Breast epithelium (tissue), 4 donors: ENCODE results near the gene GGN. TPM values are rescaled to one million over a fixed set of nuclear protein-coding genes. Genes with fewer than 3 reads are reported as not detected.

ENCODE experiments used
- DNase-seq, 2 donors: peaks; one replicate each; pipeline ENCODE4 v3.0.0-alpha.2; 2019; ENCODE audit warnings: low spot score in 2 of 2
- H3K27ac ChIP-seq, 2 donors: fragments of 200-600 bp; sonication (generic) in 1 of 2; one replicate each; pipeline ENCODE4 v1.5.1; 2016 to 2019; ENCODE audit warnings: mild to moderate bottlenecking in 1 of 2
- H3K27me3 ChIP-seq, 2 donors: fragments of 200-600 bp; sonication (generic) in 1 of 2; one replicate each; pipeline versions ENCODE4 v1.5.1 to v1.6.0; 2017 to 2019; ENCODE audit warnings: control low read depth in 1 of 2, mild to moderate bottlenecking in 1 of 2
- H3K36me3 ChIP-seq: fragments of 200-600 bp; one replicate; pipeline ENCODE4 v1.5.1; 2019
- H3K4me1 ChIP-seq, 2 donors: fragments of 200-600 bp; sonication (generic); one replicate each; pipeline ENCODE4 v1.5.1; 2016 to 2019; ENCODE audit warnings: control low read depth in 1 of 2
- H3K4me3 ChIP-seq, 3 donors: fragments of 200-600 bp; sonication (generic); 1 replicate in 2 of 3; 2 replicates in 1 of 3; pipeline ENCODE4 v1.5.1; 2016 to 2019; ENCODE audit warnings: mild to moderate bottlenecking in 3 of 3, moderate library complexity in 2 of 3
- H3K9me3 ChIP-seq, 2 donors: fragments of 200-600 bp; sonication (generic) in 1 of 2; one replicate each; pipeline ENCODE4 v1.5.1; 2016 to 2019; ENCODE audit warnings: control low read depth in 1 of 2
- POLR2A ChIP-seq: fragments of 450-650 bp; IDR thresholded peaks from one replicate; pipeline ENCODE4 v1.6.1; 2016; ENCODE audit warnings: antibody characterized with exemption, mild to moderate bottlenecking, moderate library complexity
- POLR2AphosphoS5 ChIP-seq, 3 donors: sonication (generic); formaldehyde crosslinking; IDR thresholded peaks; one replicate each; pipeline ENCODE4 v1.6.1; 2017; ENCODE audit warnings: antibody characterized with exemption in 3 of 3
- intact Hi-C: fragments of 100-400 bp; cut with DNase I; formaldehyde crosslinking; loops from one replicate; pipeline ENCODE4 v1.15.1; 2023; ENCODE audit warnings: low total_unique reads
- total RNA-seq, 3 donors: library from RNA; depleted of rRNA; stranded (reverse); fragments of >200 nt; gene quantifications; one replicate each; pipeline ENCODE4 v1.1.0, GENCODE V29; 2016
- TF ChIP-seq, protein P1 (sequence below), 3 donors: fragments of 450-650 bp; IDR thresholded peaks; one replicate each; pipeline ENCODE4 v1.5.1; 2016 to 2017; ENCODE audit warnings: antibody characterized with exemption in 3 of 3, mild to moderate bottlenecking in 3 of 3, moderate library complexity in 3 of 3

Gene GGN
- total RNA-seq, 3 donors from 2014 or later, result 0.16 to 0.44 (median 0.33) TPM

DNA sequence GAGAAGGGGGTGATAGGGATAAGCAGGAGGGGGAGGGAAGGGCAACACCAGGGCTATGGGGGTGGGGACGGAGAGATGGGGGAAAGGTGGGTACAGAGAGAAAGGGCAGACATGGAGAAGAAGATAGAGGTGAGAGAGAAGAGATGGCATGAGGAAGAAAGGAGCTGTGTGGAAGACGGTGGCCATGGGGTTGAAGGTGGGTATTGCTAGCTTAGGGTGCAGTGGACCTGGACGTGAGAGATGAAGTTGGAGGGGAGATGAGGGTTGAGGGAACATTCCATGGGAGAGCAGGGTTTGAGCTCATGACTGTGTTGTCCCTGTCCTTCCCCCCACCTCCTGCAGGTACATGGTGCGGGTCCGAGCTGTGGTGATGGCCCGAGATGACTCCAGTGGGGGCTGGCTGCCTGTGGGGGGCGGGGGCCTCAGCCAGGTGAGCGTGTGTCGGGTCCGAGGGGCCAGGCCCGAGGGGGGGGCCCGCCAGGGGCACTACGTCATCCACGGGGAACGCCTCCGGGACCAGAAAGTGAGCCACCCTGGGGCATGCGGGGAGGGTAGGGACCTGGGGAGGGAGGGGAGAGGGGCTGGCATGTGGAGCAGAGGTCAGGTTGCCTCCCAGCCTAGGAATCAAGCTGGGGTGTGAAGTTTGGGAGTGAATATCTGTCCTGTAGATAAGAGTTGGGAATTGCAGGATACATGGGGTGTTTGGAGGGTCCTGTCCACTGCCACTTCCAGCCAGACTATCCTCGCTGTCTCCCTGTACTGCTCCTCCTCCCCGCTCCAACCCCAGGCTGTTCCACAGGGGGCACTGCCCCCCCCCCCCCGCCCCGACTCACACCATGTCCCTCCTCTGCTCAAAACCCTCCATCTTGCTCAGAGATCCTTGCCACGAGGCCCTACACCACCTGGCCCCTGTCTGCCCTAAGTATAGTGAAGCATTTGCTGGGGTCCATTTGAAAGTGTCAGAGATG is 2.4 kb upstream of the GGN start:
- peak overlapping the region in 1 of 2 donors; percentile 91 for H3K27ac ChIP-seq
- no peaks in the 10 kb centered on the region for H3K36me3 ChIP-seq
- intact Hi-C loops, result no loop called here
- H3K9me3 ChIP-seq, result no peaks in the 10 kb centered on the region
- peaks cover 0 to 6% of the 10 kb centered on the region in 2 donors for H3K4me1 ChIP-seq
- H3K27me3 ChIP-seq, result peaks cover 0 to 5% of the 10 kb centered on the region in 2 donors
- TF ChIP-seq POLR2AphosphoS5 (IDR thresholded peaks at IDR 0.05), result no peak
- TF ChIP-seq, protein P1, sequence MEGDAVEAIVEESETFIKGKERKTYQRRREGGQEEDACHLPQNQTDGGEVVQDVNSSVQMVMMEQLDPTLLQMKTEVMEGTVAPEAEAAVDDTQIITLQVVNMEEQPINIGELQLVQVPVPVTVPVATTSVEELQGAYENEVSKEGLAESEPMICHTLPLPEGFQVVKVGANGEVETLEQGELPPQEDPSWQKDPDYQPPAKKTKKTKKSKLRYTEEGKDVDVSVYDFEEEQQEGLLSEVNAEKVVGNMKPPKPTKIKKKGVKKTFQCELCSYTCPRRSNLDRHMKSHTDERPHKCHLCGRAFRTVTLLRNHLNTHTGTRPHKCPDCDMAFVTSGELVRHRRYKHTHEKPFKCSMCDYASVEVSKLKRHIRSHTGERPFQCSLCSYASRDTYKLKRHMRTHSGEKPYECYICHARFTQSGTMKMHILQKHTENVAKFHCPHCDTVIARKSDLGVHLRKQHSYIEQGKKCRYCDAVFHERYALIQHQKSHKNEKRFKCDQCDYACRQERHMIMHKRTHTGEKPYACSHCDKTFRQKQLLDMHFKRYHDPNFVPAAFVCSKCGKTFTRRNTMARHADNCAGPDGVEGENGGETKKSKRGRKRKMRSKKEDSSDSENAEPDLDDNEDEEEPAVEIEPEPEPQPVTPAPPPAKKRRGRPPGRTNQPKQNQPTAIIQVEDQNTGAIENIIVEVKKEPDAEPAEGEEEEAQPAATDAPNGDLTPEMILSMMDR (IDR thresholded peaks at IDR 0.05), result no peak
- TF ChIP-seq POLR2A, result no peak
- no peak overlapping the region for H3K4me3 ChIP-seq
- DNase-seq, result no peak

DNA sequence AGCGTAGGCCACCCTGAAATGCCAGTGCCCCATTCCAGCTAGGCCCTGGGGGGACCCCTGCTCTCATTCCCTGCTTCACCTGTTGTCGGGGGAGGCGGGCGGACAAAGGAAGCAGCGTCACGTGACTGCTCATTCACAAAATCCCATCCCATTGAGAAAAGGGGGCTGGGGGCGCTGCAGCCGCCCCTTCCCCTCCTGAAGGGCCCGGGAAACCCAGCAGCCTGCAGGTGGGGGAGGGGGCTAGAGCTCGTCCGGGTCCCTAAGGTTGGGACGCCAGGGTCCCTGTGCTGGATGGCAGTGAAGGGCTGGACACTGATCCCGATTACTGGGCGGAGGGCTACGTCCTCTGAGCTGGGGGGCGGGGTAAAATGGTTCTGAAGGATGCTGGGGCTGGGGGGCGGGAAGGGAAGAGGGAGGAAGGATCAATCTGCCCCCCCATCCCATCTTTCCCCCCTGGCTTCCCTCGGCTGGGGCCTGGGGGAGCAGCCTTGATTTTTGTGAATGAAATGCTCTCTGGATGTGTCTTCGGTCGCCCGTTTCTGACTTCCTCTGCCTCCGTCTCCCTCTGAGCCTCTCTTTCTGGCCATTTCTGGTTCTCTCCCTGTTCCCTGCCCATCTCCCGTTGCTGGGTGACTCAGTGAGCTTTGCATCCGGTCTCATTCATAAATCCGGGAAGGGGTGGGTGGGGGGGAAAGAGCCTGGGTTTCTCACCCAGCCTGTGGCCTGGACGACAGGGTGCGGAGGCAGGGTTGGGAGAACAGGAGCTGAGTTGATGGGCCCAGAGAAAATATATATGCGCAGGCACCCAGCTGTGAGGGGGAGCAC is 1.5 kb upstream of the GGN start:
- intact Hi-C loops, result no loop called here
- peaks cover 0 to 6% of the 10 kb centered on the region in 2 donors for H3K4me1 ChIP-seq
- peak overlapping the region; percentile 88 to 91 for H3K27ac ChIP-seq
- peak overlapping the region; percentile 35 to 74 (median 64) for H3K4me3 ChIP-seq
- no peak for DNase-seq
- H3K9me3 ChIP-seq, result no peaks in the 10 kb centered on the region
- no peaks in the 10 kb centered on the region for H3K36me3 ChIP-seq
- TF ChIP-seq, protein P1 (IDR thresholded peaks at IDR 0.05), result no peak
- TF ChIP-seq POLR2A (no peak), POLR2AphosphoS5 (IDR thresholded peaks at IDR 0.05) (no peak)
- no peaks in the 10 kb centered on the region for H3K27me3 ChIP-seq

DNA sequence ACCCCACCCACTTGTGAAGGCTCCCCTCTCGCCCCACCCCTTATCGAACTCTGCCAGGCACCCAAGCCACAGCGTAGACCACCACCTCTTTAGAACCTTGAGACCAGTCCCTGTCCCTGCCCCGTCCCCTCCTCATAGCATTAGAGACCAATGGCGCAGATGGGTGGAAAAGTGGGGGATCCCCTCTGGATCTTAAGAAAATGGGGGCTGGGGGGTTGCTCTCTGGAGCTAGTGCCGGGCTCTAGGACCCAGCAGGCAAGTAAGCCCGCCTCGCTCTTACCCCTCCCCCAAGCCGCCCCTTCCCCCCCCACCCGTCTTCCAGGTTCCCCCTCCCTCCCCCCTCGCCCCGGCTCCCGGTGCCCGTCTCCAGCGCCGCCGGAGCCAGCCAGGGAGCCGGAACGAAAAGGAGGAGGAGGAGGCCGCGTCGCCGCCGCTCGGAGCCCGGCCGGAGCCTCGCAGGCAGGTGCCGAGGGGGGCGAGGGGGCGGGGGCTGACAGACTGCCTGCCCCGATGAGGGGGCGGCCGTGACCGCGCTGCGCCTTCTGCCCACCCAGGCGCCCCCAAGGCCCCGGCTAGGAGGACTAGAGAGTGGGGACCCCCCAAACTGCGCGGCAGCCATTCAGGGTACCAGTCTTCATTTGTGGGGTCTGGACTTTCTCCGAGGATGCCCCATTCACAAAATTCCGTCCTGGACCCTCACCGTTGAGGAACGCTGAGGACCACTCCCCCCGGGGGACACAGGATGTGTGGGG is 691 bp upstream of the GGN start, which contains the start of gene SPRED3:
Gene SPRED3 (plus strand): TSS at position 349 of the 752 bp plus-strand sequence. CDS start 1,606 bp downstream, outside the sequence.
- DNase-seq, result peak in 1 of 2 donors; percentile 37
- peak within 1 kb of the TSS; percentile 35 to 74 (median 64) for H3K4me3 ChIP-seq
- H3K4me1 ChIP-seq, result peaks cover 0 to 6% of the 10 kb centered on the region in 2 donors
- no peaks in the 10 kb centered on the region for H3K36me3 ChIP-seq
- no peaks in the 10 kb centered on the region for H3K9me3 ChIP-seq
- intact Hi-C loops, result no loop called here
- H3K27ac ChIP-seq, result peak within 1 kb of the TSS; percentile 88 to 91
- TF ChIP-seq POLR2AphosphoS5 (IDR thresholded peaks at IDR 0.05) (no peak), POLR2A (no peak)
- TF ChIP-seq, protein P1 (IDR thresholded peaks at IDR 0.05), result no peak
- H3K27me3 ChIP-seq, result no peaks in the 10 kb centered on the region

DNA sequence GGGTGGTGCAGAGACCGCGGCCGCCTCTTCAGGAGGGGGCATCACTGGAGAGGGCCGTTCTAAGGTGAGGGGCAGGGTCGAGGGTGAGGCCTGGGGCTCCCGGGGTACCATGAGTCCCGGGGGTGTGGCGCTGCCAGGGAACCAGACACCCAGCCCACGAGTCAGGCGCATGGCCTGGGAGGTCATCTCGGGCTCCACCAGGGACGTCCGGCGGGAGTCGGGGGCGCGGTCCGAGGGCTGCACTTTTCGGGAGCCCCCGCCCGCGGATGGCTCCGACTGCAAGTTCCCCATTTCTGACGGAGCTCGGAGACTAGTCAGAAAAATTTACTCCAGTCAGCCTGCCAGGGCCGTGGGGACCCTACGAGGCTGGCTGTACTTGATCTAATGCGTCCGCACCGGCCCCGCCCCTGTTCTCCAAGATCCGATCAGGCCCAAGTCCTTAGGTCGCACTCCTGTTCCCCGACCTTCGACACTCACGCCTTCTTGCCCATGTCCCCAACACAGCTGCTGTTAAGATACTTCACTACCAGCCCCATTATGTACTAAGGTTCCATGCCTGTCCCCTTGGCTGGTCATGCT is 774 bp downstream of the GGN start:
- peak overlapping the region; percentile 35 to 74 (median 64) for H3K4me3 ChIP-seq
- no peaks in the 10 kb centered on the region for H3K36me3 ChIP-seq
- no peaks in the 10 kb centered on the region for H3K27me3 ChIP-seq
- peaks cover 0 to 6% of the 10 kb centered on the region in 2 donors for H3K4me1 ChIP-seq
- TF ChIP-seq POLR2AphosphoS5 (IDR thresholded peaks at IDR 0.05) (no peak), POLR2A (no peak)
- TF ChIP-seq, protein P1 (IDR thresholded peaks at IDR 0.05), result no peak
- intact Hi-C loops, result no loop called here
- DNase-seq, result no peak
- H3K9me3 ChIP-seq, result no peaks in the 10 kb centered on the region
- peak overlapping the region; percentile 88 to 91 for H3K27ac ChIP-seq
